GM18909 (cell line): ENCODE measurements around the gene ZNF780B.

Experiments used
- ATAC-seq: cut with Tn5 transposase; IDR thresholded peaks from one replicate; pipeline ENCODE4 v1.9.1; 2021; ENCODE audit warnings: mild to moderate bottlenecking; ENCODE audit not compliant: unreplicated experiment, poor library complexity

Gene ZNF780B

DNA sequence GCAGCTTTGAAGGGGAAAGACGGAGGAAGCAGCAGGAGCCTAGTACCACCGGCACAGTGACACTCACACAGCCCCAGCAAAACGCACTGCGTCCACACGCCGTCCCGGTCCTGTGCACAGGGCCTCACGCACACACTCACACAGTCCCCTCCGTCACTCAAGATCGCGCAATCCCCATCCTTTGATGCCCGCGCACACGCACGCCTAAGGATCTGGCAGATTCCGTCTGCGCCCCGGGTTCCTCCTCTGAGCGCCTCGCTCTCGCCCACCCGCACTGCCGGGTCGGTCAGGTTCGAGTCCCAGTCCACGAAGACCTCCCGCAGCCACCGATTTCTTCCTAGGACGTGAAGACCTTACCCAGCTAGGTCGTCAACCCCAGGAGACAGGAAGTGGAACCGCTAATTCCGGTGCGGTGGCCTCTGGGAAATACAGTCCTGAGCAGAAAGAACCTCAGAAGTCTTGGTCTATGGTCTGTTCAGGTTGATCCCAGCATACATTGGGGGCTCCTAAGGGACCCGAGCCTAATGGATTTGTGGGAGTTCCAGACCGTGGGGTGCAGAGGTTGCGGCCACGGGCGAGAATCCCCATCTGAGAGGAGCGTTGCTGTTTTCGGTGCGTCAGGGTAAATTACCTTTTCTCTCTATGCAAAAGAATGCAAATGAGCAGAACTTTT lies at the start of gene ZNF780B:
Gene ZNF780B, minus strand, starts transcription at position 400 of the 673 bp plus-strand sequence. CDS start 5,899 bp downstream, outside the sequence.
- peak; percentile 79 for ATAC-seq

GRCh38 chr19:40104754-40105153 lies 48.7 kb upstream of the ZNF780B start:
- no peak for ATAC-seq

DNA sequence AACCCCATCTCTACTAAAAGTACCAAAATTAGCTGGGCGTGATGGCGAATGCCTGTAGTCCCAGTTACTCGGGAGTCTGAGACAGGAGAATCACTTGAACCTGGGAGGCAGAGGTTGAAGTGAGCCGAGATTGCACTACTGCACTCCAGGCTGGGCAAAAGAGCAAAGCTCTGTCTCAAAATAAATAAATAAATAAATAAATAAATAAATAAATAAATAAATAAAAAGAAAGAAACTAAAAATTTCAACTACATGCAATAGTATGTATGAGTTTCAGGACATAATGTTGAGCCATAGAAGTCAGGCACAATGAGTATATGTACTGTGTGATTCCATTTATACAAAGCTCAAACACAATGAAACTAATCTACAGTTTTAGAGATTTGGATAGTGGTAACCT lies 47.6 kb upstream of the ZNF780B start:
- ATAC-seq: no peak

DNA sequence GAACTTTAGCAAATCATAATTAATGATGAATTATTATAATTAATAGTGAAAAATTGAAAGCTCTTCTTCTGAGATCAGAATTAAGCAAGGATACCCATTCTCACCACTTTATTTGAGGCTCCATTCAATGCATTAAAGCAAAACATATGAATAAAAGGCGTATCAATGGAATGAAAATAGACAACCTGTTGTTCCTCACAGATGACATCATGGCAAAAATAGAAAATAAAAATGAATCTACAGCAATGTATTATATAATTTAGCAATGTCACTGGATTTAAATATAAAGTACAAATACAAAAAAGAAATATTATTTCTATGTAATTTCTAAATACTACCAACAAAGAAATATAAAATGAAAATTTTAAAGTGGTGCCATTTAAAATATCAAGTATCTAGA lies 45.8 kb upstream of the ZNF780B start:
- no peak for ATAC-seq

- no peak for ATAC-seq
Observed at GRCh38 chr19:40093416-40093815, 37.4 kb upstream of the ZNF780B start.

GRCh38 chr19:40091205-40092129 lies 35.4 kb upstream of the ZNF780B start:
- ATAC-seq: no peak

DNA sequence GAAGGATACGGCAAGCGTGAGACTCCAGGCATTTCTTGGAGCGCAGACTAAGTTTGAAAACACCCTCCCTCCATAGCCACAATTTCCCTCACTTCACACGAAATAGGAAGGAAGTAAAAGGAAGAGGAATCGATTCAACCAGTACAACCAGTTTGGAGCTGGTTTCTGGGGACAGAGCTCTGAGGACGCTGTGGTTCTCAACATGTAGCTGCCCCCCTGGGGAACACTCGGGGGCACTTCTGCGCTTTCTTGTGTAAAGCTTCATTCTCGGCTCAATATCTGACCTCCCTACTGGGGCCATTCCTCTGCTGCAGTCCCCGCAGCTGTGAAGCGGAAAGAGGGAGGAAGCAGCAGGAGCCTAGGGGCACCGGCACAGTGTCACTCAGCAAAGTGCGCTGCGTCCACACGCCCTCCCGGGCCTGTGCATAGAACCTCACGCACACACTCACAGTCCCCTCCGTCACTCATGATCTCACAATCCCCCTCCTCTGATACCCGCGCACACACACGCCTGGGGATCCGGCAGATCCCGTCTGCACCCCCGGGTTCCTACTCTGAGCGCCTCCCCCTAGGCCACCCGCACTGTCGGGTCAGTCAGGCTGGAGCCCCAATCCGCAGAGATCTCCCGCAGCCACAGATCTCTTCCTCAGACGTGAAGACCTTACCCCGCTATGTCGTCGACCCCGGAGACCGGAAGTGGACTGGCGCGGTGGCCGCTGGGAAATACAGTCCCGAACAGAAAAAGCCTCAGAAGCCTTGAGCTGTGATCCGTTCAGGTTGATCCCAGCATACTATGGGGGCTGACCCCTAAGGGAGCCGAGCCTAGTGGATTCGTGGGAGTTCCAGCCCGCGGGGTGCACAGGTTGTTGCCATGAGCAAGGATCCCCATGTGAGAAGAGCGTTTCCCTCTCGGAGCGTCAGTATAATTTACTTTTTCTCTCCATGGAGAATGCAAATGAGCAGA lies 34.5 kb upstream of the ZNF780B start, which contains the start of gene ZNF780A:
Gene ZNF780A, minus strand, starts transcription at position 703 of the 964 bp plus-strand sequence. CDS start 6,190 bp downstream, outside the sequence.
- peak; percentile 70 for ATAC-seq

DNA sequence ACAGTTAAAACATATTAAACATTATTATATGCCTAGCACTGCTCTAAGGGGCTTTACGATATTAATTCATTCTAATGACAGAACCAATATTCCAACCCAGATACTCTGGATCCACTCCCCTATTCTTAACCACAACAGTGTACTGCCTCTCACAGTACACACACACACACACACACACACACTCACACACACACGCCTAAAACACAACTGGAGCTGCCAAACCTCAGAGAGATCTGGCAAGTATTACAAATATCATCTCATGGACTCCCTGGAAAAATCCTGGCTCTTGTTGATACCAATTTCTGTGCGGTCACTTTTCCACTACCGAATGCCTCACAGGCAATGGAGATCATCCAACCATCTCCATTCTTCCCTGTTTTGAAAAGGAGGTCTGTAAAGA lies 33.4 kb upstream of the ZNF780B start:
- ATAC-seq: no peak

GRCh38 chr19:40088299-40089047 lies 32.4 kb upstream of the ZNF780B start:
- no peak for ATAC-seq

- ATAC-seq: no peak
Observed at GRCh38 chr19:40084948-40085347, 28.9 kb upstream of the ZNF780B start.

GRCh38 chr19:40081411-40081810 lies 25.4 kb upstream of the ZNF780B start:
- no peak for ATAC-seq

DNA sequence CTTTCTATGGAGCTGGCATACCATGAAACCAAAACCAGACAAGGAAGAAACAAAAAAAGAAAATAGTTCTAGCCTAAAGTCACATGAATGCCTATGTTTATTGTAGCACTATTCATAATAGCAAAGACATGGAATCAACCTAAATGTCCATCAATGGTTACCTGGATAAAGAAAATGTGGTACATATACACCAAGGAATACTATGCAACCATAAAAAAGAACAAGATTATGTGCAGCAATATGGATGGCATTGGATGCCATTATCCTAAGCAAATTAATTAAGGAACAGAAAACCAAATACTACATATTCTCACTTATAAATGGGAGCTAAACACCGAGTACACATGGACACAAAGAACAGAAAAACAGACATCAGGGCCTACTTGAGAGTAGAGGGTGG lies 24.3 kb upstream of the ZNF780B start:
- ATAC-seq: no peak

- ATAC-seq: no peak
Observed at GRCh38 chr19:40078377-40078776, 22.3 kb upstream of the ZNF780B start.

DNA sequence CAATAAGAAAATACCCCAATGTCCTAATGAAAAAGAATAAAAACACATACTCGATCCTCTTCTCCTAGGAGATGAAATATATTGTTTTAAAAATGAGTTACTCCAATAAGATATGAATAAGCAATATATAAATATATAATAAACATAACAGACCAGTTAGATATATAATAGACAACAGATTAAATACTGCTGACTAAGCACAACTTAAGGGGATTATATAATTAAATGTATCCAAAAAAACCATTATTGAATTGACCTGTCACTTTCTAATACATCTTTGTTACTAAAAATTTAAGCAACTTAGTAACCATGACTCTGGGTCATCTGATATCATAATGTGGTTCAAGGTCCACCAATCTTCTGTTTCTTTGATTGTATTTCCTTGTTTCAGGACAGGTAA lies 14.0 kb upstream of the ZNF780B start:
- ATAC-seq: no peak

GRCh38 chr19:40059624-40060023 lies 3.6 kb upstream of the ZNF780B start:
- ATAC-seq: no peak

GRCh38 chr19:40057166-40057565 lies 1.1 kb upstream of the ZNF780B start:
- no peak for ATAC-seq

DNA sequence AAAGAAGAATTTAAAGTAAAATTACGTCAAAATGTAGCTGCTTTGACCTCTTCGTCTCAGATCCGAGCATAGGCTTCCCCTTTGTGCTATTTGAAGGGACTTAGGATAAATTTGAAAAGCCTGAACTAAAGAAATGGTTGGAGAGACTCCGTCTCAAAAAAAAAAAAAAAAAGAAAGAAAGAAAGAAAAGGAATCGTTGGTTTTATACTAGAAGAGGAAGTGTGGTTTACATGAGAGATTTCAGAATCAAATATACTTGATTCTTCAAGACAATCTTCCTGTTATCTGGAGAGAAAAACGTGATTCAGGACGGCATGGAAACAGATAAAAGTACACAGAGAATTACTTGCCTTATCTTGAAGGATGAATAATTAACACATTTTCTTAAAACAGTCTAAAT lies 474 bp upstream of the ZNF780B start:
- ATAC-seq: no peak

- ATAC-seq: no peak
Observed at GRCh38 chr19:40055049-40055448, 982 bp downstream of the ZNF780B start.

GRCh38 chr19:40054632-40055031 lies 1.4 kb downstream of the ZNF780B start:
- ATAC-seq: no peak

GRCh38 chr19:40053491-40053890 lies 2.5 kb downstream of the ZNF780B start:
- ATAC-seq: no peak
